SK-N-SH treated with all-trans-retinoic acid at 6 μM for 48 hours (cell line): Measurements from ENCODE around the gene RIMBP2.

Experiments
- ATAC-seq: fragments of 200-7000 bp; cut with Tn5 transposase; 3 replicates; pipeline ENCODE4 v1.9.1; 2020; ENCODE audit warnings: mild to moderate bottlenecking, moderate library complexity
- ARNTL ChIP-seq: fragments of 450-650 bp; formaldehyde crosslinking; IDR thresholded peaks from 2 replicates; pipeline ENCODE4 v1.5.0; 2020; ENCODE audit warnings: low read depth, mild to moderate bottlenecking, moderate library complexity, borderline replicate concordance
- BACH2 ChIP-seq: fragments of 250-450 bp; sonication (Bioruptor Pico); IDR thresholded peaks from 2 replicates; pipeline ENCODE4 v1.9.0; 2021; ENCODE audit warnings: mild to moderate bottlenecking, borderline replicate concordance
- CREB5 ChIP-seq: fragments of 250-450 bp; sonication (Bioruptor Pico); IDR thresholded peaks from 2 replicates; pipeline ENCODE4 v1.5.1; 2020; ENCODE audit warnings: low read depth, mild to moderate bottlenecking, moderate library complexity
- CSDC2 ChIP-seq: fragments of 250-450 bp; sonication (Bioruptor Pico); IDR thresholded peaks from 2 replicates; pipeline ENCODE4 v1.5.0; 2020; ENCODE audit warnings: mild to moderate bottlenecking, moderate library complexity
- CSRNP3 ChIP-seq: fragments of 250-450 bp; sonication (Bioruptor Pico); IDR thresholded peaks from 2 replicates; pipeline ENCODE4 v1.5.1; 2021; ENCODE audit warnings: mild to moderate bottlenecking, moderate library complexity
- ESRRG ChIP-seq: fragments of 250-450 bp; sonication (Bioruptor Pico); IDR thresholded peaks from 2 replicates; pipeline ENCODE4 v1.6.1; 2021; ENCODE audit warnings: mild to moderate bottlenecking
- ISL1 ChIP-seq: fragments of 250-450 bp; sonication (Bioruptor Pico); IDR thresholded peaks from 2 replicates; pipeline ENCODE4 v2.1.2; 2022; ENCODE audit warnings: mild to moderate bottlenecking, moderate library complexity
- PATZ1 ChIP-seq: fragments of 250-450 bp; sonication (Bioruptor Pico); IDR thresholded peaks from 2 replicates; pipeline ENCODE4 v1.8.0; 2020; ENCODE audit warnings: mild to moderate bottlenecking, moderate library complexity, borderline replicate concordance
- POU6F1 ChIP-seq: fragments of 250-450 bp; sonication (Bioruptor Pico); IDR thresholded peaks from 2 replicates; pipeline ENCODE4 v1.8.0; 2021; ENCODE audit warnings: low read depth, mild to moderate bottlenecking, moderate library complexity, borderline replicate concordance
- PPARA ChIP-seq: fragments of 250-450 bp; sonication (Bioruptor Pico); IDR thresholded peaks from 2 replicates; pipeline ENCODE4 v1.5.0; 2020; ENCODE audit warnings: mild to moderate bottlenecking, borderline replicate concordance
- RARB ChIP-seq: fragments of 250-450 bp; sonication (Bioruptor Pico); IDR thresholded peaks from 2 replicates; pipeline ENCODE4 v1.8.0; 2021; ENCODE audit warnings: mild to moderate bottlenecking, moderate library complexity
- SNAI2 ChIP-seq: fragments of 250-450 bp; sonication (Bioruptor Pico); IDR thresholded peaks from 2 replicates; pipeline ENCODE4 v1.5.0; 2020; ENCODE audit warnings: mild to moderate bottlenecking, moderate library complexity
- TCF4 ChIP-seq: fragments of 250-450 bp; sonication (Bioruptor Pico); IDR thresholded peaks from 2 replicates; pipeline ENCODE4 v1.8.0; 2021; ENCODE audit warnings: mild to moderate bottlenecking, moderate library complexity, borderline replicate concordance
- TOX ChIP-seq: fragments of 250-450 bp; sonication (Bioruptor Pico); IDR thresholded peaks from 2 replicates; pipeline ENCODE4 v1.8.0; 2021; ENCODE audit warnings: mild to moderate bottlenecking, moderate library complexity, borderline replicate concordance
- TSHZ2 ChIP-seq: fragments of 250-450 bp; sonication (Bioruptor Pico); IDR thresholded peaks from 2 replicates; pipeline ENCODE4 v1.5.0; 2020; ENCODE audit warnings: mild to moderate bottlenecking, moderate library complexity
- ZC3H10 ChIP-seq: fragments of 250-450 bp; sonication (Bioruptor Pico); IDR thresholded peaks from 2 replicates; pipeline ENCODE4 v1.5.1; 2021; ENCODE audit warnings: mild to moderate bottlenecking, moderate library complexity
- ZFP3 ChIP-seq: fragments of 250-450 bp; sonication (Bioruptor Pico); IDR thresholded peaks from 2 replicates; pipeline ENCODE4 v1.5.0; 2020; ENCODE audit warnings: mild to moderate bottlenecking, moderate library complexity
- ZFP30 ChIP-seq: fragments of 450-650 bp; formaldehyde crosslinking; IDR thresholded peaks from 2 replicates; pipeline ENCODE4 v1.5.0; 2022; ENCODE audit warnings: mild to moderate bottlenecking, moderate library complexity
- ZNF70 ChIP-seq: fragments of 450-650 bp; formaldehyde crosslinking; IDR thresholded peaks from 2 replicates; pipeline ENCODE4 v1.5.0; 2020; ENCODE audit warnings: mild to moderate bottlenecking, moderate library complexity
- ZNF8 ChIP-seq: fragments of 450-650 bp; formaldehyde crosslinking; IDR thresholded peaks from 2 replicates; pipeline ENCODE4 v1.5.0; 2020; ENCODE audit warnings: mild to moderate bottlenecking, moderate library complexity

RIMBP2 gene

GRCh38 chr12:130628304-130628703 lies 87.8 kb downstream of the RIMBP2 start:
- TF ChIP-seq PPARA (no peak), BACH2 (CRISPR knock-in tag) (no peak), TSHZ2 (CRISPR knock-in tag) (no peak), ZC3H10 (no peak), ZFP3 (no peak), ESRRG (CRISPR knock-in tag) (no peak), PATZ1 (CRISPR knock-in tag) (no peak), TCF4 (no peak)
- no peak for ATAC-seq

GRCh38 chr12:130627175-130627574 lies 88.9 kb downstream of the RIMBP2 start:
- ATAC-seq, result no peak
- no peak for TF ChIP-seq ESRRG (CRISPR knock-in tag)
- no peak for TF ChIP-seq CSDC2
- TF ChIP-seq TOX (CRISPR knock-in tag), result no peak
- TF ChIP-seq ARNTL (CRISPR knock-in tag), result no peak
- TF ChIP-seq ZNF8, result no peak
- TF ChIP-seq ZFP30, result no peak

- TF ChIP-seq PATZ1 (CRISPR knock-in tag) (no peak), ISL1 (CRISPR knock-in tag) (no peak), SNAI2 (CRISPR knock-in tag) (no peak), RARB (CRISPR knock-in tag) (no peak), TCF4 (no peak)
- no peak for ATAC-seq
Measured at GRCh38 chr12:130626601-130627000, 89.5 kb downstream of the RIMBP2 start.

GRCh38 chr12:130625201-130625600 lies 90.9 kb downstream of the RIMBP2 start:
- TF ChIP-seq ARNTL (CRISPR knock-in tag) (no peak), ZNF70 (CRISPR knock-in tag) (no peak), ZNF8 (no peak), BACH2 (CRISPR knock-in tag) (no peak), ZFP3 (no peak), CSRNP3 (CRISPR knock-in tag) (no peak), ESRRG (CRISPR knock-in tag) (no peak), PPARA (no peak), CREB5 (no peak), PATZ1 (CRISPR knock-in tag) (no peak), ZFP30 (no peak), TOX (CRISPR knock-in tag) (no peak), POU6F1 (CRISPR knock-in tag) (no peak), CSDC2 (no peak)
- ATAC-seq, result no peak
